HepG2 (cell line): ENCODE measurements around the gene GDAP2. TPM values are rescaled to one million over a fixed set of nuclear protein-coding genes. Genes with fewer than 3 reads are reported as not detected.

Source experiments
- ATAC-seq: fragments of 200-7000 bp; cut with Tn5 transposase; 3 replicates; pipeline ENCODE4 v1.9.1; 2020; ENCODE audit warnings: mild to moderate bottlenecking, moderate library complexity
- BruUV-seq: library from RNA; stranded (reverse); fragments of 400-500 nt; replicated peaks from 2 replicates; lab custom pipeline; 2021; lab: Mats Ljungman, UMichigan
- CTCF ChIA-PET: fragments of 300-600 bp; formaldehyde crosslinking; extraction: SDS; loops from one replicate; lab custom pipeline; 2021; ENCODE audit warnings: low total read pairs, inconsistent platforms, low intra/inter-chr PET ratio; lab: Yijun Ruan, JAX
- POLR2A ChIA-PET: fragments of 350-600 bp; sonication (Branson Sonifier 250); formaldehyde crosslinking; loops from one replicate; lab custom pipeline; 2020; ENCODE audit warnings: antibody characterized with exemption, inconsistent platforms; lab: Yijun Ruan, JAX
- DNase-seq: peaks from one replicate; pipeline ENCODE4 v3.0.0-alpha.2; 2015; ENCODE audit warnings: low spot score
- FAIRE-seq: peaks from 3 replicates; lab custom pipeline; 2011; peaks lifted over from hg19 to GRCh38; lab: Jason Lieb, UNC
- H2AFZ ChIP-seq: one replicate; pipeline ENCODE4 v1.6.1; 2011; ENCODE audit warnings: low read length, inconsistent platforms
- H3K27ac ChIP-seq: fragments of 300-600 bp; 3 replicates; pipeline ENCODE4 v1.8.0; 2011; ENCODE audit warnings: mixed run types, mild to moderate bottlenecking, mixed read lengths, low read length, inconsistent platforms; ENCODE audit not compliant: insufficient read depth; ENCODE audit errors: extremely low read length
- H3K27me3 ChIP-seq, 2 experiments: fragments of 200-600 bp in 1 of 2; 2 replicates in 1 of 2; 3 replicates in 1 of 2; pipeline versions ENCODE4 v1.6.0 to v1.8.0; 2011; ENCODE audit warnings: low read length in 2 of 2, mild to moderate bottlenecking in 2 of 2, moderate library complexity in 2 of 2, inconsistent platforms in 1 of 2; ENCODE audit not compliant: insufficient read depth in 2 of 2, control insufficient read depth in 1 of 2
- H3K36me3 ChIP-seq, 2 experiments: fragments of 200-600 bp in 1 of 2; replicated peaks in 1 of 2; 2 replicates in 1 of 2; 3 replicates in 1 of 2; pipeline versions ENCODE4 v1.5.1 to v1.8.0; 2011; ENCODE audit warnings: low read length in 2 of 2, inconsistent platforms in 1 of 2; ENCODE audit not compliant: insufficient read depth in 2 of 2, control insufficient read depth in 1 of 2
- H3K4me1 ChIP-seq: 2 replicates; pipeline ENCODE4 v1.5.1; 2012; ENCODE audit warnings: low read length, inconsistent platforms; ENCODE audit not compliant: insufficient read depth
- H3K4me2 ChIP-seq: 2 replicates; pipeline ENCODE4 v1.6.0; 2011; ENCODE audit warnings: low read depth, low read length, inconsistent platforms
- H3K4me3 ChIP-seq, 3 experiments: fragments of 200-600 bp in 1 of 3; sonication (generic), shearing (Covaris generic) in 1 of 3; replicated peaks in 1 of 3; 2 replicates each; pipeline ENCODE4 v1.5.1; 2011 to 2016; ENCODE audit warnings: low read length in 3 of 3, inconsistent platforms in 2 of 3, low read depth in 2 of 3, mild to moderate bottlenecking in 2 of 3, control low read depth in 1 of 3, mixed read lengths in 1 of 3; ENCODE audit not compliant: insufficient read depth in 1 of 3
- H3K79me2 ChIP-seq: one replicate; pipeline ENCODE4 v1.6.1; 2011; ENCODE audit warnings: low read length, inconsistent platforms; ENCODE audit not compliant: insufficient read depth
- H3K9ac ChIP-seq: 2 replicates; pipeline ENCODE4 v1.6.0; 2011; ENCODE audit warnings: mild to moderate bottlenecking, low read depth, low read length, inconsistent platforms; ENCODE audit not compliant: insufficient read depth
- H3K9me3 ChIP-seq: 2 replicates; pipeline ENCODE4 v1.5.1; 2012; ENCODE audit warnings: mild to moderate bottlenecking, low read length
- H4K20me1 ChIP-seq: 2 replicates; pipeline ENCODE4 v1.6.0; 2011; ENCODE audit warnings: inconsistent platforms, mild to moderate bottlenecking, low read length, moderate library complexity; ENCODE audit not compliant: insufficient read depth
- CEBPB ChIP-seq: IDR thresholded peaks from 2 replicates; pipeline ENCODE4 v1.6.1; 2011; ENCODE audit warnings: low read depth, low read length, improper control_type of control experiment, borderline replicate concordance
- CHCHD3 ChIP-seq: sonication (generic); formaldehyde crosslinking; IDR thresholded peaks from 2 replicates; pipeline ENCODE4 v1.8.0; 2022; ENCODE audit warnings: mild to moderate bottlenecking, missing genetic modification reagents, moderate library complexity
- ELK4 ChIP-seq: sonication (generic); formaldehyde crosslinking; IDR thresholded peaks from 2 replicates; pipeline ENCODE4 v1.9.0; 2021; ENCODE audit warnings: missing genetic modification reagents, borderline replicate concordance
- FOXA1 ChIP-seq, 2 experiments: fragments of 450-650 bp in 1 of 2; sonication (generic) in 1 of 2; formaldehyde crosslinking in 1 of 2; IDR thresholded peaks; 2 replicates each; pipeline versions ENCODE4 v1.4.0 to v1.6.1; 2016 to 2020; ENCODE audit warnings: missing genetic modification reagents in 1 of 2
- GABPB1 ChIP-seq: IDR thresholded peaks from 2 replicates; pipeline ENCODE4 v1.6.1; 2016; ENCODE audit warnings: mild to moderate bottlenecking, missing genetic modification reagents, moderate library complexity, missing compliant biosample characterization
- HNRNPUL1 ChIP-seq: fragments of 200-400 bp; formaldehyde crosslinking; IDR thresholded peaks from 2 replicates; pipeline ENCODE4 v1.6.1; 2017; ENCODE audit warnings: low read depth, mild to moderate bottlenecking, low read length, moderate library complexity
- NFKB2 ChIP-seq: sonication (generic); formaldehyde crosslinking; IDR thresholded peaks from 2 replicates; pipeline ENCODE4 v1.4.0; 2020; ENCODE audit warnings: missing genetic modification reagents, borderline replicate concordance
- NONO ChIP-seq, 2 experiments: fragments of 450-650 bp in 1 of 2; sonication (generic) in 1 of 2; formaldehyde crosslinking in 1 of 2; IDR thresholded peaks in 1 of 2; conservative IDR thresholded peaks in 1 of 2; 2 replicates each; pipeline versions ENCODE4 v1.6.1 to v1.8.0; 2017 to 2022; ENCODE audit warnings: mild to moderate bottlenecking in 1 of 2, missing genetic modification reagents in 1 of 2, moderate library complexity in 1 of 2
- POLR2AphosphoS5 ChIP-seq: IDR thresholded peaks from 2 replicates; pipeline ENCODE4 v1.6.1; 2012; ENCODE audit warnings: low read depth, low read length
- RBM39 ChIP-seq: fragments of 200-400 bp; formaldehyde crosslinking; IDR thresholded peaks from one replicate; pipeline ENCODE4 v1.6.1; 2018; ENCODE audit warnings: antibody characterized with exemption, mild to moderate bottlenecking, low read depth, low read length; ENCODE audit not compliant: poor library complexity, severe bottlenecking
- TRAFD1 ChIP-seq: sonication (generic); formaldehyde crosslinking; IDR thresholded peaks from 2 replicates; pipeline ENCODE4 v1.5.1; 2020; ENCODE audit warnings: missing genetic modification reagents, mild to moderate bottlenecking, borderline replicate concordance
- ZBTB8A ChIP-seq: sonication (generic); formaldehyde crosslinking; IDR thresholded peaks from 2 replicates; pipeline ENCODE4 v1.4.0; 2020; ENCODE audit warnings: mild to moderate bottlenecking, low read depth, missing genetic modification reagents, borderline replicate concordance
- ZFP82 ChIP-seq: sonication (generic); formaldehyde crosslinking; IDR thresholded peaks from 2 replicates; pipeline ENCODE4 v1.5.1; 2020; ENCODE audit warnings: mild to moderate bottlenecking, missing genetic modification reagents, borderline replicate concordance
- ZNF234 ChIP-seq: sonication (generic); formaldehyde crosslinking; conservative IDR thresholded peaks from 2 replicates; pipeline ENCODE4 v1.5.1; 2020; ENCODE audit warnings: mild to moderate bottlenecking, missing genetic modification reagents
- ZNF367 ChIP-seq: sonication (generic); formaldehyde crosslinking; IDR thresholded peaks from 2 replicates; pipeline ENCODE4 v1.4.0; 2020; ENCODE audit warnings: missing genetic modification reagents, borderline replicate concordance
- ZNF619 ChIP-seq: sonication (generic); formaldehyde crosslinking; IDR thresholded peaks from 2 replicates; pipeline ENCODE4 v1.4.0; 2020; ENCODE audit warnings: mild to moderate bottlenecking, missing genetic modification reagents
- ZSCAN20 ChIP-seq: sonication (generic); formaldehyde crosslinking; IDR thresholded peaks from 2 replicates; pipeline ENCODE4 v1.4.0; 2020; ENCODE audit warnings: missing genetic modification reagents, mild to moderate bottlenecking, borderline replicate concordance
- WGBS: methylation state at CpG from one replicate; pipeline ENCODE4 v1.1.6; 2017; ENCODE audit warnings: low lambda C conversion rate; 5-methylcytosine and 5-hydroxymethylcytosine counted together
- in situ Hi-C: cut with HindIII; loops from 2 replicates; pipeline ENCODE4 v1.10.0; 2017; ENCODE audit warnings: low pct_unique_long_range_greater_than_20kb; ENCODE audit not compliant: extremely low pct_ligation_motif_present
- intact Hi-C: fragments of 100-400 bp; cut with micrococcal nuclease; formaldehyde crosslinking; loops from one replicate; pipeline ENCODE4 v1.10.0; 2022; ENCODE audit not compliant: unreplicated experiment
- polyA plus RNA-seq, 8 experiments: library from polyadenylated mRNA; depleted of rRNA in 3 of 8; stranded (reverse) in 7 of 8; unstranded in 1 of 8; fragments of >200 nt; fragmentation: Illumina TruSeq in 4 of 8; extraction: Trizol in 4 of 8; gene quantifications; 2 replicates each; pipeline versions ENCODE4 v1.2.1 to v1.2.3, GENCODE V29; 2011 to 2016; ENCODE audit warnings: low read depth in 4 of 8, missing spikeins in 1 of 8, mixed read lengths in 1 of 8; ENCODE audit not compliant: insufficient read depth in 1 of 8
- total RNA-seq, 5 experiments: library from RNA; depleted of rRNA; stranded (reverse); fragments of >200 nt; fragmentation: Illumina TruSeq; extraction: Trizol; gene quantifications; 2 replicates each; pipeline ENCODE4 v1.2.3, GENCODE V29; 2016; ENCODE audit warnings: low read depth in 1 of 5

Gene GDAP2
- total and polyA plus RNA-seq, 2 of the 13 experiments (the other 11 are each of a cell fraction or from before 2014, with no cell fraction given) = 11.4 to 23.2 TPM

- BruUV-seq = no TSS peak
- H3K4me1 ChIP-seq = peaks cover 44% of the 10 kb centered on the region
- CTCF ChIA-PET = no interaction called here
- H3K4me3 ChIP-seq = no peak overlapping the region
- H4K20me1 ChIP-seq = no peaks in the 10 kb centered on the region
- FAIRE-seq (no peak), DNase-seq (no peak)
- H2AFZ ChIP-seq = no peak overlapping the region
- H3K27ac ChIP-seq = no peak overlapping the region
- POLR2A ChIA-PET = no interaction called here
- H3K9ac ChIP-seq = no peak overlapping the region
- no peaks in the 10 kb centered on the region for H3K36me3 ChIP-seq
- no peaks in the 10 kb centered on the region; a peak in 2 of 5 replicates for H3K27me3 ChIP-seq
- in situ Hi-C loops = no loop called here
- TF ChIP-seq NONO (IDR thresholded peaks at IDR 0.05) = no peak
- no peak for TF ChIP-seq NONO (CRISPR knock-in tag; conservative IDR thresholded peaks at IDR 0.05)
- TF ChIP-seq ELK4 (CRISPR knock-in tag) = no peak
- no peak for TF ChIP-seq NFKB2 (CRISPR knock-in tag)
- TF ChIP-seq ZNF619 = no peak
- TF ChIP-seq ZNF234 (CRISPR knock-in tag) = no peak
- TF ChIP-seq CHCHD3 (CRISPR knock-in tag) = no peak
- TF ChIP-seq, all 625 proteins: peak for 0
- WGBS = 0% methylated on average over 2 of the region's 2 CpGs
- ATAC-seq = no peak
- no peak overlapping the region for H3K4me2 ChIP-seq
- H3K9me3 ChIP-seq = no peaks in the 10 kb centered on the region
- H3K79me2 ChIP-seq = no peaks in the 10 kb centered on the region
- intact Hi-C loops = no loop called here
Measured at GRCh38 chr1:117826119-117826518, 103.3 kb downstream of the GDAP2 start.

- H3K4me3 ChIP-seq = no peak overlapping the region
- ChIA-PET CTCF (no interaction called here), POLR2A (no interaction called here)
- intact Hi-C loops = no loop called here
- H4K20me1 ChIP-seq = no peaks in the 10 kb centered on the region
- H2AFZ ChIP-seq = no peak overlapping the region
- no peak overlapping the region for H3K9ac ChIP-seq
- ATAC-seq = no peak
- H3K9me3 ChIP-seq = no peaks in the 10 kb centered on the region
- H3K4me2 ChIP-seq = no peak overlapping the region
- no peaks in the 10 kb centered on the region; a peak in 2 of 5 replicates for H3K27me3 ChIP-seq
- H3K79me2 ChIP-seq = no peaks in the 10 kb centered on the region
- H3K4me1 ChIP-seq = peaks cover 47% of the 10 kb centered on the region
- no peaks in the 10 kb centered on the region for H3K36me3 ChIP-seq
- BruUV-seq = no TSS peak
- 13% methylated on average over 2 of the region's 2 CpGs for WGBS
- H3K27ac ChIP-seq = no peak overlapping the region
- in situ Hi-C loops = no loop called here
- no peak for DNase-seq
- no peak for FAIRE-seq
- TF ChIP-seq FOXA1 (IDR thresholded peaks at IDR 0.05) (no peak), FOXA1 (CRISPR knock-in tag; IDR thresholded peaks at IDR 0.05) (no peak), ZFP82 (no peak), ZNF367 (no peak), POLR2AphosphoS5 (no peak), ZBTB8A (CRISPR knock-in tag) (no peak), TRAFD1 (CRISPR knock-in tag) (no peak), ZSCAN20 (CRISPR knock-in tag) (no peak), CEBPB (no peak), GABPB1 (CRISPR knock-in tag) (no peak), RBM39 (no peak), HNRNPUL1 (no peak)
Measured at GRCh38 chr1:117825414-117825813, 104.0 kb downstream of the GDAP2 start.
